HepG2 (cell line): ENCODE measurements around the gene BCL2L1. TPM values are rescaled to one million over a fixed set of nuclear protein-coding genes. Genes with fewer than 3 reads are reported as not detected.

Experiments
- ATAC-seq: fragments of 200-7000 bp; cut with Tn5 transposase; 3 replicates; pipeline ENCODE4 v1.9.1; 2020; ENCODE audit warnings: mild to moderate bottlenecking, moderate library complexity
- BruUV-seq: library from RNA; stranded (reverse); fragments of 400-500 nt; replicated peaks from 2 replicates; lab custom pipeline; 2021; lab: Mats Ljungman, UMichigan
- CTCF ChIA-PET: fragments of 300-600 bp; formaldehyde crosslinking; extraction: SDS; loops from one replicate; lab custom pipeline; 2021; ENCODE audit warnings: low total read pairs, inconsistent platforms, low intra/inter-chr PET ratio; lab: Yijun Ruan, JAX
- POLR2A ChIA-PET: fragments of 350-600 bp; sonication (Branson Sonifier 250); formaldehyde crosslinking; loops from one replicate; lab custom pipeline; 2020; ENCODE audit warnings: antibody characterized with exemption, inconsistent platforms; lab: Yijun Ruan, JAX
- DNase-seq: peaks from one replicate; pipeline ENCODE4 v3.0.0-alpha.2; 2015; ENCODE audit warnings: low spot score
- FAIRE-seq: peaks from 3 replicates; lab custom pipeline; 2011; peaks lifted over from hg19 to GRCh38; lab: Jason Lieb, UNC
- H2AFZ ChIP-seq: one replicate; pipeline ENCODE4 v1.6.1; 2011; ENCODE audit warnings: low read length, inconsistent platforms
- H3K27ac ChIP-seq: fragments of 300-600 bp; 3 replicates; pipeline ENCODE4 v1.8.0; 2011; ENCODE audit warnings: mixed run types, mild to moderate bottlenecking, mixed read lengths, low read length, inconsistent platforms; ENCODE audit not compliant: insufficient read depth; ENCODE audit errors: extremely low read length
- H3K27me3 ChIP-seq, 2 experiments: fragments of 200-600 bp in 1 of 2; 2 replicates in 1 of 2; 3 replicates in 1 of 2; pipeline versions ENCODE4 v1.6.0 to v1.8.0; 2011; ENCODE audit warnings: low read length in 2 of 2, mild to moderate bottlenecking in 2 of 2, moderate library complexity in 2 of 2, inconsistent platforms in 1 of 2; ENCODE audit not compliant: insufficient read depth in 2 of 2, control insufficient read depth in 1 of 2
- H3K36me3 ChIP-seq, 2 experiments: fragments of 200-600 bp in 1 of 2; replicated peaks in 1 of 2; 2 replicates in 1 of 2; 3 replicates in 1 of 2; pipeline versions ENCODE4 v1.5.1 to v1.8.0; 2011; ENCODE audit warnings: low read length in 2 of 2, inconsistent platforms in 1 of 2; ENCODE audit not compliant: insufficient read depth in 2 of 2, control insufficient read depth in 1 of 2
- H3K4me1 ChIP-seq: 2 replicates; pipeline ENCODE4 v1.5.1; 2012; ENCODE audit warnings: low read length, inconsistent platforms; ENCODE audit not compliant: insufficient read depth
- H3K4me2 ChIP-seq: 2 replicates; pipeline ENCODE4 v1.6.0; 2011; ENCODE audit warnings: low read depth, low read length, inconsistent platforms
- H3K4me3 ChIP-seq, 3 experiments: fragments of 200-600 bp in 1 of 3; sonication (generic), shearing (Covaris generic) in 1 of 3; replicated peaks in 1 of 3; 2 replicates each; pipeline ENCODE4 v1.5.1; 2011 to 2016; ENCODE audit warnings: low read length in 3 of 3, inconsistent platforms in 2 of 3, low read depth in 2 of 3, mild to moderate bottlenecking in 2 of 3, control low read depth in 1 of 3, mixed read lengths in 1 of 3; ENCODE audit not compliant: insufficient read depth in 1 of 3
- H3K79me2 ChIP-seq: one replicate; pipeline ENCODE4 v1.6.1; 2011; ENCODE audit warnings: low read length, inconsistent platforms; ENCODE audit not compliant: insufficient read depth
- H3K9ac ChIP-seq: 2 replicates; pipeline ENCODE4 v1.6.0; 2011; ENCODE audit warnings: mild to moderate bottlenecking, low read depth, low read length, inconsistent platforms; ENCODE audit not compliant: insufficient read depth
- H3K9me3 ChIP-seq: 2 replicates; pipeline ENCODE4 v1.5.1; 2012; ENCODE audit warnings: mild to moderate bottlenecking, low read length
- H4K20me1 ChIP-seq: 2 replicates; pipeline ENCODE4 v1.6.0; 2011; ENCODE audit warnings: inconsistent platforms, mild to moderate bottlenecking, low read length, moderate library complexity; ENCODE audit not compliant: insufficient read depth
- GATA4 ChIP-seq: sonication (generic); IDR thresholded peaks from 2 replicates; pipeline ENCODE4 v1.6.1; 2016; ENCODE audit warnings: antibody characterized with exemption, low read depth, borderline replicate concordance
- SOX5 ChIP-seq: IDR thresholded peaks from 2 replicates; pipeline ENCODE4 v1.6.1; 2016; ENCODE audit warnings: borderline replicate concordance
- TMF1 ChIP-seq: sonication (generic); formaldehyde crosslinking; IDR thresholded peaks from 2 replicates; pipeline ENCODE4 v1.8.1; 2022; ENCODE audit warnings: low read depth, missing genetic modification reagents
- ZBTB7B ChIP-seq: sonication (generic); formaldehyde crosslinking; IDR thresholded peaks from 2 replicates; pipeline ENCODE4 v1.4.0; 2020; ENCODE audit warnings: missing genetic modification reagents
- ZFAT ChIP-seq: sonication (generic); formaldehyde crosslinking; conservative IDR thresholded peaks from 2 replicates; pipeline ENCODE4 v1.8.1; 2023; ENCODE audit warnings: missing genetic modification reagents, inconsistent platforms
- ZNF329 ChIP-seq: sonication (generic); formaldehyde crosslinking; IDR thresholded peaks from 2 replicates; pipeline ENCODE4 v1.9.0; 2021; ENCODE audit warnings: low read depth, mild to moderate bottlenecking, missing genetic modification reagents
- ZNF510 ChIP-seq: sonication (generic); formaldehyde crosslinking; IDR thresholded peaks from 2 replicates; pipeline ENCODE4 v1.4.0; 2020; ENCODE audit warnings: low read depth, mild to moderate bottlenecking, missing genetic modification reagents
- WGBS: methylation state at CpG from one replicate; pipeline ENCODE4 v1.1.6; 2017; ENCODE audit warnings: low lambda C conversion rate; 5-methylcytosine and 5-hydroxymethylcytosine counted together
- in situ Hi-C: cut with HindIII; loops from 2 replicates; pipeline ENCODE4 v1.10.0; 2017; ENCODE audit warnings: low pct_unique_long_range_greater_than_20kb; ENCODE audit not compliant: extremely low pct_ligation_motif_present
- intact Hi-C: fragments of 100-400 bp; cut with micrococcal nuclease; formaldehyde crosslinking; loops from one replicate; pipeline ENCODE4 v1.10.0; 2022; ENCODE audit not compliant: unreplicated experiment
- polyA plus RNA-seq, 8 experiments: library from polyadenylated mRNA; depleted of rRNA in 3 of 8; stranded (reverse) in 7 of 8; unstranded in 1 of 8; fragments of >200 nt; fragmentation: Illumina TruSeq in 4 of 8; extraction: Trizol in 4 of 8; gene quantifications; 2 replicates each; pipeline versions ENCODE4 v1.2.1 to v1.2.3, GENCODE V29; 2011 to 2016; ENCODE audit warnings: low read depth in 4 of 8, missing spikeins in 1 of 8, mixed read lengths in 1 of 8; ENCODE audit not compliant: insufficient read depth in 1 of 8
- total RNA-seq, 5 experiments: library from RNA; depleted of rRNA; stranded (reverse); fragments of >200 nt; fragmentation: Illumina TruSeq; extraction: Trizol; gene quantifications; 2 replicates each; pipeline ENCODE4 v1.2.3, GENCODE V29; 2016; ENCODE audit warnings: low read depth in 1 of 5
- TF ChIP-seq, protein P1 (sequence below): sonication (generic); formaldehyde crosslinking; conservative IDR thresholded peaks from 2 replicates; pipeline ENCODE4 v1.8.1; 2023; ENCODE audit warnings: missing genetic modification reagents
- TF ChIP-seq, protein P2 (sequence below): sonication (generic); formaldehyde crosslinking; IDR thresholded peaks from 2 replicates; pipeline ENCODE4 v1.5.0; 2020; ENCODE audit warnings: mild to moderate bottlenecking, missing genetic modification reagents
- TF ChIP-seq, protein P3 (sequence below): sonication (generic); formaldehyde crosslinking; IDR thresholded peaks from 2 replicates; pipeline ENCODE4 v1.4.0; 2020; ENCODE audit warnings: mild to moderate bottlenecking, missing genetic modification reagents
- TF ChIP-seq, protein P4 (sequence below): sonication (generic); formaldehyde crosslinking; IDR thresholded peaks from 2 replicates; pipeline ENCODE4 v1.4.0; 2020; ENCODE audit warnings: missing genetic modification reagents, borderline replicate concordance

BCL2L1 gene
- total and polyA plus RNA-seq, 2 of the 13 experiments (the other 11 are each of a cell fraction or from before 2014, with no cell fraction given) = 164 to 258 TPM

DNA sequence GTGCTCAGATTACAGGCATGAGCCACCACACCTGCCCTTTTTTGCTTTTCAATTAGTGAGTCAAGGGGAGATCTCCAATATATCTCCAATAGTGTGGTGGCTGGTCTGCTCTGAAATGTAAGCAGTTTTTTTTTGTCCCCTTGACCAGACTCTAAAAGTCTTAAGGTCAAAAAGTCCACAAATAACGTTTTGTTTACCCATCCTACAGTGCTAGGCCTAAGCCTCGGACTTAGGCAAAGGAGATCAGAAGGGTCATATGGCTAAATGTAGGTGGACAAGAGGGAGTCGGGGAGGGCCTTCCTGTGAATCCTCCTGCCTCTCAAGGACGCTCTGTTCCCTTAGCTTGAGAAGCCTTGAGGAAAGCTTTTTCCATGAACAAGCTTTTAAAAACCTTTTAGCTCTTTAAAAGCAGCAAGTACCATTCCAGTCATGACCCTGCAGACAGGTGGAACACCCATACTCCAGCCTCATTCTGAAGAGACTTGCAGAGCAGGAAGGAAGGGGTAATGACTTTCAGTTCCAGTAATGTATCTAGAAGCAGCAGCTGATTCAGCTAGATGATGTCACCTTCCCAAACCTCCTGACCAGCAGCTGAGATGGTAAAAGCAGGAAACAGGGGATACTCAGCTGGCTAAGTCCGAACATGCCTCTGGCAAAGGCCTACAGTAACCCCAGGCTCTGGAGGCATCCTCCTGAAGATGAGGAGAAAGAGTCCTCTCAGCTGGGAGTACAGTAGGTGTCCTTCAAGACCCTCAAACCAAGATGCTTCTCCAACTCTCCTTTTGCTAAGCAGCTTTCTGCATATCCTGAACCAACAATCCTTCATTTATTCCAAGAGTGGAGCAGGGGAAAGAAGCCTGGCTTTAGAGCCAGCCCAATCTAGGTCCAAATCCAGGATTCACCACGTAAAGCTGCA lies 23.6 kb downstream of the BCL2L1 start:
- in situ Hi-C loops (no loop called here), intact Hi-C loops (loop anchor here (5.0 kb wide), 1 partner anchor 37 kb away; no protein-coding TSS in a partner anchor)
- no peaks in the 10 kb centered on the region for H3K27me3 ChIP-seq
- peak; percentile 76 for DNase-seq
- H3K9ac ChIP-seq = peak overlapping the region; percentile 44
- CTCF ChIA-PET = no interaction called here
- peak; percentile 56 for FAIRE-seq
- H4K20me1 ChIP-seq = no peaks in the 10 kb centered on the region; the same call in 1 of the 2 replicates
- 37% methylated on average over 6 of the region's 6 CpGs for WGBS
- H3K27ac ChIP-seq = peak overlapping the region; percentile 83
- peak overlapping the region; percentile 28 for H3K4me2 ChIP-seq
- H3K9me3 ChIP-seq = no peaks in the 10 kb centered on the region
- peak; percentile 15 for ATAC-seq
- peaks cover 29 to 58% of the 10 kb centered on the region in 2 experiments for H3K36me3 ChIP-seq
- no TSS peak for BruUV-seq
- H2AFZ ChIP-seq = no peak overlapping the region
- H3K4me3 ChIP-seq = no peak overlapping the region
- POLR2A ChIA-PET = interaction anchor here (0.8 to 33.2 kb wide), 15 partner anchors 11 to 129 kb away, joined by 3 to 2822 read pairs (median 8); partner anchors contain the start of genes BCL2L1, ID1 and TPX2
- peaks cover 100% of the 10 kb centered on the region for H3K4me1 ChIP-seq
- peaks cover 93% of the 10 kb centered on the region for H3K79me2 ChIP-seq
- TF ChIP-seq, protein P1, sequence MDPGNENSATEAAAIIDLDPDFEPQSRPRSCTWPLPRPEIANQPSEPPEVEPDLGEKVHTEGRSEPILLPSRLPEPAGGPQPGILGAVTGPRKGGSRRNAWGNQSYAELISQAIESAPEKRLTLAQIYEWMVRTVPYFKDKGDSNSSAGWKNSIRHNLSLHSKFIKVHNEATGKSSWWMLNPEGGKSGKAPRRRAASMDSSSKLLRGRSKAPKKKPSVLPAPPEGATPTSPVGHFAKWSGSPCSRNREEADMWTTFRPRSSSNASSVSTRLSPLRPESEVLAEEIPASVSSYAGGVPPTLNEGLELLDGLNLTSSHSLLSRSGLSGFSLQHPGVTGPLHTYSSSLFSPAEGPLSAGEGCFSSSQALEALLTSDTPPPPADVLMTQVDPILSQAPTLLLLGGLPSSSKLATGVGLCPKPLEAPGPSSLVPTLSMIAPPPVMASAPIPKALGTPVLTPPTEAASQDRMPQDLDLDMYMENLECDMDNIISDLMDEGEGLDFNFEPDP = no peak
- TF ChIP-seq ZNF329 (CRISPR knock-in tag) = no peak
- TF ChIP-seq SOX5 = peak; percentile 31; the same call in 1 of the 2 replicates
- TF ChIP-seq, protein P2, sequence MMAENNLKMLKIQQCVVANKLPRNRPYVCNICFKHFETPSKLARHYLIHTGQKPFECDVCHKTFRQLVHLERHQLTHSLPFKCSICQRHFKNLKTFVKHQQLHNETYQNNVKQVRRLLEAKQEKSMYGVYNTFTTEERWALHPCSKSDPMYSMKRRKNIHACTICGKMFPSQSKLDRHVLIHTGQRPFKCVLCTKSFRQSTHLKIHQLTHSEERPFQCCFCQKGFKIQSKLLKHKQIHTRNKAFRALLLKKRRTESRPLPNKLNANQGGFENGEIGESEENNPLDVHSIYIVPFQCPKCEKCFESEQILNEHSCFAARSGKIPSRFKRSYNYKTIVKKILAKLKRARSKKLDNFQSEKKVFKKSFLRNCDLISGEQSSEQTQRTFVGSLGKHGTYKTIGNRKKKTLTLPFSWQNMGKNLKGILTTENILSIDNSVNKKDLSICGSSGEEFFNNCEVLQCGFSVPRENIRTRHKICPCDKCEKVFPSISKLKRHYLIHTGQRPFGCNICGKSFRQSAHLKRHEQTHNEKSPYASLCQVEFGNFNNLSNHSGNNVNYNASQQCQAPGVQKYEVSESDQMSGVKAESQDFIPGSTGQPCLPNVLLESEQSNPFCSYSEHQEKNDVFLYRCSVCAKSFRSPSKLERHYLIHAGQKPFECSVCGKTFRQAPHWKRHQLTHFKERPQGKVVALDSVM = peak; percentile 17; the same call in 1 of the 2 replicates
- peak; percentile 79; the same call in 1 of the 2 replicates for TF ChIP-seq TMF1 (CRISPR knock-in tag)
- TF ChIP-seq, protein P3, sequence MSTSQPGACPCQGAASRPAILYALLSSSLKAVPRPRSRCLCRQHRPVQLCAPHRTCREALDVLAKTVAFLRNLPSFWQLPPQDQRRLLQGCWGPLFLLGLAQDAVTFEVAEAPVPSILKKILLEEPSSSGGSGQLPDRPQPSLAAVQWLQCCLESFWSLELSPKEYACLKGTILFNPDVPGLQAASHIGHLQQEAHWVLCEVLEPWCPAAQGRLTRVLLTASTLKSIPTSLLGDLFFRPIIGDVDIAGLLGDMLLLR (CRISPR knock-in tag) = no peak
- TF ChIP-seq ZBTB7B (CRISPR knock-in tag) = peak; percentile 47
- TF ChIP-seq ZNF510 (CRISPR knock-in tag) = 0 out of 2 replicates have a peak, but pooled peaks have one; percentile 60
- TF ChIP-seq, protein P4, sequence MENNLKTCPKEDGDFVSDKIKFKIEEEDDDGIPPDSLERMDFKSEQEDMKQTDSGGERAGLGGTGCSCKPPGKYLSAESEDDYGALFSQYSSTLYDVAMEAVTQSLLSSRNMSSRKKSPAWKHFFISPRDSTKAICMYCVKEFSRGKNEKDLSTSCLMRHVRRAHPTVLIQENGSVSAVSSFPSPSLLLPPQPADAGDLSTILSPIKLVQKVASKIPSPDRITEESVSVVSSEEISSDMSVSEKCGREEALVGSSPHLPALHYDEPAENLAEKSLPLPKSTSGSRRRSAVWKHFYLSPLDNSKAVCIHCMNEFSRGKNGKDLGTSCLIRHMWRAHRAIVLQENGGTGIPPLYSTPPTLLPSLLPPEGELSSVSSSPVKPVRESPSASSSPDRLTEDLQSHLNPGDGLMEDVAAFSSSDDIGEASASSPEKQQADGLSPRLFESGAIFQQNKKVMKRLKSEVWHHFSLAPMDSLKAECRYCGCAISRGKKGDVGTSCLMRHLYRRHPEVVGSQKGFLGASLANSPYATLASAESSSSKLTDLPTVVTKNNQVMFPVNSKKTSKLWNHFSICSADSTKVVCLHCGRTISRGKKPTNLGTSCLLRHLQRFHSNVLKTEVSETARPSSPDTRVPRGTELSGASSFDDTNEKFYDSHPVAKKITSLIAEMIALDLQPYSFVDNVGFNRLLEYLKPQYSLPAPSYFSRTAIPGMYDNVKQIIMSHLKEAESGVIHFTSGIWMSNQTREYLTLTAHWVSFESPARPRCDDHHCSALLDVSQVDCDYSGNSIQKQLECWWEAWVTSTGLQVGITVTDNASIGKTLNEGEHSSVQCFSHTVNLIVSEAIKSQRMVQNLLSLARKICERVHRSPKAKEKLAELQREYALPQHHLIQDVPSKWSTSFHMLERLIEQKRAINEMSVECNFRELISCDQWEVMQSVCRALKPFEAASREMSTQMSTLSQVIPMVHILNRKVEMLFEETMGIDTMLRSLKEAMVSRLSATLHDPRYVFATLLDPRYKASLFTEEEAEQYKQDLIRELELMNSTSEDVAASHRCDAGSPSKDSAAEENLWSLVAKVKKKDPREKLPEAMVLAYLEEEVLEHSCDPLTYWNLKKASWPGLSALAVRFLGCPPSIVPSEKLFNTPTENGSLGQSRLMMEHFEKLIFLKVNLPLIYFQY (CRISPR knock-in tag) = no peak; the same call in 1 of the 2 replicates
- no peak for TF ChIP-seq ZFAT (CRISPR knock-in tag)
- peak; percentile 6; the same call in 1 of the 2 replicates for TF ChIP-seq GATA4
